ENCODE measurements around the gene TOMM22.
A peak's percentile ranks its signal among the peaks of the same experiment; 100 is the strongest.
"Not testable (repeated sequence)": the region's sequence is repeated elsewhere in the genome, so short reads cannot be mapped to it uniquely, and the experiment has no call there.

The TOMM22 gene

DNA sequence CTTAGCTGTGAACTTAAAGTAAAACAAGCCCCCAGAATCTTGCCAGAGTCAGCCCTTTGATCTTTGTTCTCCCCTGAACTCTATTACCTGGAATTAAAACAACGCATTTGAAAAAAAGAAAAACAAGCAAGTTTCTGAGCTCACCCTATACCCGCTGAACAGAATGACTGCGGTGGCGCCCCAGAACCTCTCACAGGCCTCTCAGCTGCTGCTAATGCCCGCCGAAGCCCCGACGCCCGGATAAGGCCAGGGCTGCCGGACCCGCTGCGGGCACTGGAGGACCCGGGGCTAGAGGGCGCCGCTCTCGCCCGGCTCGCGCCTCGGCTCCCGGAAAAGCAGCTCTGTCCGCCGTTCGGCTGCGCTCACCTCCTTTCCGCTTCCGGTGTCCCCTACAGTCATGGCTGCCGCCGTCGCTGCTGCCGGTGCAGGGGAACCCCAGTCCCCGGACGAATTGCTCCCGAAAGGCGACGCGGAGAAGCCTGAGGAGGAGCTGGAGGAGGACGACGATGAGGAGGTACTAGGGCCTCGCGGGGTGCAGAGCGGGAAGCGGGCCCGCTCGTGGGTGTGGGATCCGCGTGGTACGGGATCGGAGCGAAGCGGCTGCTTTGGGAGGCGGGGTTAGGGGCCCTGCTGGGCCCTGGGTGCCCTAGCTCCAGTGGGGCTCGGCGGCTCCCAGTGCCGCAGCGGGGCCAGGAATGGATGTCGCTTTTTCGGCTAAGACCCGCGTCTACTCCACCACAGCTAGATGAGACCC, at the start of gene TOMM22:
Gene TOMM22 (plus strand): TSS at position 376 of the 754 bp plus-strand sequence. CDS start 22 bp downstream, at position 398.
- DNase-seq: peak; percentile 89

DNA sequence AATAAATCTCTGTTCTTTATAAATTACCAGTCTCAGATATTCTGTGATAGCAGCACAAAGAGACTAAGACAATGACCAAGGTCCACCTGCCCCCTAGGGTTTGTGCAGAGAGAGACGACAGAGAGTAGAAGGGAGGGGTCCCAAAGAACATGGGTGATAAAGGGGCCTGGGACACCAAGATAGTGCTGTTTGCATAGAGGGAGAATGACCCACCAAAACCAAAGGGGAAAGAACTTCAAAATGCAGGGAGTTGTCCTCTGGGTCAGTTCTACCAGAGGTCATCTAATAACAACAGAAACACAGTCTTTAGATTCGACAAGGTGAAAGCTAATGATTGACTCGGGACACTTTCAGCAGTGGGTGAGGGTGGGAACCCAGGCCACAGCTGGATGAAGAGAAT, 49.2 kb upstream of the TOMM22 start:
- DNase-seq: no peak

DNA sequence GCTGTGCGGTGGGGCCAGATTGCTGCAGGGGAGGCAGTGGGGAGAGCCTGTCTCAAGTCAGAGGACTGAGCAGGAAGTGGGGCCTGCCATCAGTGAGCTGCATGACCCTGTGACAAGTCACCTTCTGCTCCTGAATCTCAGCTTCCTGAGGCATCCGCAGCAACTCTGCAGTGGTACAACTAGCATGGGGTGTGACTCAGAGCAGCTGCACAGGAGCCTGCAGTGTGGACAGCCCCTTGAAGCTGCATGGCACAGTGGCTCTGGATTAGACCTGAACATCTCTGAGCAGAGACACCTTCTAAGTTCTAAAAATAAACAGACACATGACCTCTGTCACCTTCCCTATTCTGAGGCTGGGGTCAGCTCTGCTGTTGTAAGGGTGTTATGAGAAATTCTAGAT, 43.5 kb upstream of the TOMM22 start:
- DNase-seq: no peak

DNA sequence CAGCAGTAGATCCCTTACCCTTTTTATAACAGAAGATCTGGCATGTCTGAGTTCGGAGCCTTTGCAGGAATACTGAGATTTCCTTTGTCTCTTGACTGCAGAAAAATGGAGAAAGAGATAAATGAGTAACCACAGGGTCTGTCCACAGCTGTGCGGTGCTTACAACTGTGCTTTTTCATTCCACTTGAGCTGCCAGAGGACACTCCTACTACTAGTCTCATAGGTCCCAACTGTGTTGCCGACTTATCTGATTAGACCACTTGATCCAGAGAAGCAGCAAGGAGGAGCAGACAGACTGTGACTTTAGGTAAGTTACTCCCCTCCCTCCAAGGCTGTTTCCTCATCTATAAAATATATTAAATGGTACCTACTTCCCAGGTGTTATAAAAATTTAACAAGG, 43.0 kb upstream of the TOMM22 start:
- DNase-seq: no peak

DNA sequence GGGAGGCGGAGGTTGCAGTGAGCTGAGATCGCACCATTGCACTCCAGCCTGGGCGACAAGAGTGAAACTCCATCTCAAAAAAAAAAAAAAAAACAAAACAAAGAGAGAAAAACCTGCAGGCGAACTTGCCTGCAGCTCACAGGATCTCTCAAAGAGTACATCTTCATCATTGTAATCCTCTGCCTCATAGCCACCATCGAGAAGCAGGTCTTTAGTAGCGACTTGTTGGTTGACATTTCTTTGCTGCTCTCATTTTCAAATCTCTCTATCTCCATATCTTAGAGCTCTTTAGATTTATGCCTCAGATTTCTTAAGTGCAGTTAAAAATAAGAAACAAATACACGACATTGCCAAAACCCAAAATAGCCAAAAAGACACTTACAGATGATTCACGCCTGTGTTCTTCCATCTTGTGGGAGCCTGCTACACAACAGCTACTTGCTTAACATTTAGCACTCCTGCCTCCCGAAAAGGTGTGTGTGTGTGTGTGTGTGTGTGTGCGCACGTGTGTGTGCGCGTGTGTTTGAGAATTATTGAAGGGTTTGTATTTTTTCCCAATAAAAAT, 40.2 kb upstream of the TOMM22 start:
- no peak for DNase-seq

DNA sequence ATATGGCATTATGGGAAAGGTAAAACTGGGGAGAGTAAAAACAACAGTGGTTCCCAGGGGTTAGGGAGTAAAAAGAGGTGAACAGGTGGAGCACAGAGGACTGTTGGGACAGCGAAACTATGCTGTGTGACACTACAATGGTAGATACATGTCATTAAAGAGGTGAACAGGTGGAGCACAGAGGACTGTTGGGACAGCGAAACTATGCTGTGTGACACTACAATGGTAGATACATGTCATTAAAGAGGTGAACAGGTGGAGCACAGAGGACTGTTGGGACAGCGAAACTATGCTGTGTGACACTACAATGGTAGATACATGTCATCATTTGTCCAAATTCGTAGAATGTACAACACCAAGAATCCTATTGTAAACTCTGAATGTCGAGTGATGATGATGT, 37.5 kb upstream of the TOMM22 start:
- not testable (repeated sequence) for DNase-seq

DNA sequence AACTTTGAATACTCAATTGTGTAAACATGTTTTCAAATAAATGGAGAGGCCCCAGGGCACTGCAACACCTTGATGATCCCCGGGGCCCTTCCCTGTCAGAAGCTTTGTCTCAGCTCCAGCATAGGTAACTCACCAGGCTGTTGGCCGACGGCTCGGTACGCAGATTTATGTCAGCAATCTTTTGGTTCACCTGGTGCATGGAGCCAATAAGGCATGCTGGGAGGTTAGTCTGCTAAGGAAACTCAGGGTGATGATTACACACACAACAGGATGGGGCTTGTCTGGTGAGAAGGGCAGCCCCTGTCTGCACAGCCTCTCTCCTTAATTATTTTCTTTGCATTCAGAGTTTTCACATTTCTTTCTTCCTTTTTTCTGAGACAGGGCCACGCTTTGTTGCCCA, 36.3 kb upstream of the TOMM22 start:
- DNase-seq: no peak

DNA sequence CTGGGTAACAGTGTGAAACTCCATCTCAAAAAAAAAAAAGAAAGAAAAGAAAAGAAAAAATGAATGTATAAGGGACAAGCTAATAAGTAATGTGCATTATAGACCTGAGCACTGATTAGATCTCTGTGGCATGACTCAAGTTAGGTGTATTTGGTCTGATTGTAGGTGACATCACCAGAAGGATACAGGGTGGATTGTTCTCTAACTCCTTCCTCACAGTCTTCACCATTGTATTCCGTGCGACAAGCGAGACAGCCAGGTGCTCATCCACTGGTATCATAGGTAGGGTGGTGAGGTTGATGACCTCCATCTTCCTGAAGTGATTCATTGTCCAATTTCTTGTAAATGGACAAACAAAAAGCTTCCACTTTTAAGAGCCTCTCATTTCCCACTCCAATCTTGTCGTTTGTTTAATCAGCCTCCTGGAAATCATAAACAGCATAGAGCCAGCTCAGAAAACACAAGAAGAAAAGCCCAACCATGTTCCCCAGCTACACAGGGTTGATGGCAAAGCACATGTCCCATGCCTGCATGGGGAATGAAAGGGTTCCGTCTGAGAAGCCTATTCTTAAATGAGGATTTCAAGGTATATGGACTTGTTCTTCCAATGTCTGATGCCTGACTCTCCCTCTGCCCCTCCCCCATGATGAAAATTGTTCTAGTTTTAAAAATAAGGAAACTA, 31.8 kb upstream of the TOMM22 start:
- DNase-seq: no peak

DNA sequence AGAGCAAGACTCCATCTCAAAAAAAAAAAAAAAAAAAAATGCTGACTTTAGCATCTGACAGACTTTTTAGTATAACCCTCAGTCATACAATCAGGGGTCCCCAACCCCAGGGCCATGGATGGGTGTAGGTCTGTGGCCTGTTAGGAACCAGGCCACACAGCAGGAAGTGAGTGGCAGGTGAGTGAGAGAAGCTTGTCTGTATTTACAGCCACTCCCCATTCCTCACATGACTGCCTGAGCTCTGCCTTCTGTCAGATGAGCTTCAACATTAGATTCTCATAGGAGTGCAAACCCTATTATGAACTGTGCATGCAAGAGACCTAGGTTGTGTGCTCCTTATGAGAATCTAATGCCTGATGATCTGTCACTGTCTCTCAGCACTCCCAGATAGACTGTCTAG, 28.9 kb upstream of the TOMM22 start:
- no peak for DNase-seq

DNA sequence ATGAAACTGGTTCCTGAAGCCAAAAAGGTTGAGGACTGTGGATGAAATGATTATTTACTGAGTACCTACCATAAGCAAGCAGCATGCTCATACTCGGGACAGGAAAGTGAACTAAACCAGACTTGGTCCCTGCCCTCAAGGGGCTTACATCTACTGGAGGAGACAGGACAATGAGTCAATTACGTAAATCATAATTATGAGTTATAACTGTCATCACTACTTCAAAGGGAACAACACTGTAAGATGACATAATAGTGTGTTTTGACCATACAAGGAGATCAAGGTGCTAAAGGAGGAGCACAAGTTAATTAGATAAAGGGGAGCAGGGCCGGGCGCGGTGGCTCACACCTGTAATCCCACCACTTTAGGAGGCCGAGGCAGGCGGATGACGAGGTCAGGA, 28.0 kb upstream of the TOMM22 start:
- DNase-seq: no peak

DNA sequence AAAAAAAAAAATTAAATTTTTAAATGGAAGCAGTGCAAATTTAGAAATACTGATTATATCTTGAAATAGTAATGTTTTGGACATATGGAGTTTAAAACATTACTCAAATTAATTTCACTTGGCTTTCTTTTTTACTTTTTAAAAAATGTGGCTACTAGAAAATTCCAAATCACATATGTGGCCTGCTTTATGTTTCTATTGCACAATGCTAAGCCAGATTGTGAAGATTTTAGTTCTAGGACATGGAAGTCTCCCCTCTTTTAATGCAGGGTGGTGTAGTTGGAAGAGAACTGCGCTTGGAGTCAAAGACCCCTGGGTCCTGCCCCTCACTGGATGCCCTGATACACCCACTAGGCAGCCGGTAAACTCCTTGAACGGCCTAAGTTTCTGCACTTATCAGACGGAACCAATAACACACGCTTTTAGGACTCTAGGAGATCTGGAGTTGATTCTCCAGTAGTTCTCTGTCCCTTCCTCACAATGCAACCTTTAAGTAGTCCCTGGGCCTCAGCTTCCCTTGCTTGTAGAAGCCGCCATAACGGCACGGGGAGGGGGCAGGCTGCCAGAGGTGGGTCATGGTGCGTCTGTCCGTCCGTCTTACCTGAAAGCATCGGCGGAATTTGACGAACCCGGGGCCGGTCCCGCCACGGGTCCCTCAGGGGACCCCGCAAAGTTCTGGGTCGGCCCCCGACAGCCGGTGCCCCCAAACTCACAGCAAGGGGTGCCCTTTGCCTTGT, 26.1 kb upstream of the TOMM22 start:
- no peak for DNase-seq

DNA sequence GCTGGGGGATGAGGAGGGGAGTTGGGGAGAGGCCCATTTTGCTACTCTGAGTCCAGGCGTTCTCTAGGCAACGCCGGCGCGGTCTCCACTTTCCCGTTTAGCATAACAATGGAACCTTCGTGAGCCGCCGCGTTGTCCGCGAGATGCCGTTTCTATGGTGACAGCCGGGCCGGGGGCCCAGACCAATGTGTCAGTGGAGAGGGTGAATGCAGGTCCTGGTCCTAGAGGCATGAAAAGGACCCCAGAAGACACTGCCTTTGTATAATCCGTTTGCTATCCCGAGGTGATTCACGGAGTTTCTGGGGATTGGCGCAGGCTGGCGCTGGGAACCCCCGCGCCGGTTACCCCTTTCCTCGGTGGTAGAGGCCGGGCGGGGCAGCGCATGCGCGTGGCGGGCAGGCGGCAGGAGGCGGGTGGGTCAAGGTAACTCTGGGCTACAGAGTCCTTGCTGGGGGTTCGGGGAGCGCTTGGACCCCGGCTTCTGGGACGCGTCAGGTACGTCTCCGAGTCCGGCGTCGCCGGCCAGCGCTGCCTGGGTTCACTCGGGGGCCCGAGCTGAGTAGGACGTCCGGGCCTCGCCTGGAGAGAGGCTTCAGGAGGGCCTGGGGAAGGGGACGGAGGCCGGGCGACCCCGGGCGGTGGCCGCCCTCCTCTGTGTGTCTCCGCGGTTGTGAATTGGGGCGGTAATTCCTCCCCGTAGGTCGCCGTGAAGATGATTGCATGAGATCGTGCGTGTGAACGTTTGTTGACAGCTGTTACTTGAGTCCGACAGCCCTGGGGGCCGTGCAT, 25.3 kb upstream of the TOMM22 start, which contains the start of the genes CBY1 and FAM227A:
Gene CBY1 (plus strand): TSS at position 383 of the 789 bp plus-strand sequence. CDS start 11,417 bp downstream, outside the sequence.
Gene FAM227A (minus strand): TSS at position 137 of the 789 bp plus-strand sequence. CDS start 6,224 bp downstream, outside the sequence.
- DNase-seq: peak; percentile 92

DNA sequence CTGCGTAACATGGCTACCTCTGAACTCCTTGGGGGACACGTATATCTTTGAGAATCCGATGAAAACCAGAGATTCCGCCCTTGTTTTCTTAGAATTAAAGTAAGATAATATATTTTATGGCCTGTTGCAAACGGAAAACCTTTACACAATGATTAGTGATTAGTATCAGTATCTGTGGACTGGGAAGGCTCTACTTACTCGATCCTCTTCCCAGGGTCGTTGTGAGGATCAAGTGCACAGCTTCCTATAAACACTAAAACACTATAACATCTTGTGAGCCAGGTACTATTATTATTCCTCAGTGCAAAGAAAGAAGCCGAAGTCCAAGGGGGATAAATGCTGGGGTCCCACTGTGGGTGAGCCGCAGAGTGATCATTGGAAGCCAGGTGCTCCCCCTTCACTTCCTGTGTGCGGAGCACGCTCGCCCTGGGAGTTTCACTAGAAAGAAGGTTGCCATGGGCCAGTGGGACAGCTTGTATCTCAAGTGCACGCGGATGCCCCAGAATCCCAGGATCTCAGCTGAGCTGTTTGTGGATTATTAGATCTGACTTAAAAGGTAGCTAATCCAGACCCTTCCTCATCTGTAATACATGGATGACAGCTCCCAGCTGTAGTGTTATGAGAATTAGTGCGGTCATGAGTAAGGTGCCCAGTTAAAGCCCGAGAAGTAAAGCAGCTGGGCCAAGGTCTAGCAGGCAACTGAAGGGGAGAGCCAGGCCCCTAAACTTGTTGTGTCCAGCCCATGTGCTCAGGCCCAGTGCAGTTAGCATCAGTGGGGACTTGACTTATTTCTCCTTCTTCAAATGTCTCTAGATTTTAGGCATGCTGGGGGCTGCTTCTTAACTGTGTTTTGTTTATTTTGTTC, 24.5 kb upstream of the TOMM22 start:
- DNase-seq: peak; percentile 58

DNA sequence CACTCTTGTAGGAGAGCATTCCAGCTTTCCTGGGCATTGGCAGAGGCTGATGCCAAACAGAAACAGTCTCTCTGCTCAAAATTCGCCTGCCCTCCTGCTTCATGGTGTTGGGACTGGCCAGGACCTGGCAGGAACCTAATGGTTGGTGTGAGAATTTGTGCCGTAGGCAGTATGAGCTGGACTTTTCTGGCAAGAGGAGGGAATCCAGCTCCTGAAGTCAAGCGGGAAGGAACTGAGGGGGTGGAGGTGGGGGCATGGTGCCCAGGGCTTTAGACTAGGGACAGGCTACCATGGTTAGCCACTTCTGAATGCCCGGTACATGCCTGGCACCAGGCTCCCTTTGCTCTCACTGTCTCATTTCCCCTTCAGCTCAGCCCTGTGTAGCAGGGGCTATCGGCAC, 6.9 kb upstream of the TOMM22 start:
- DNase-seq: no peak

DNA sequence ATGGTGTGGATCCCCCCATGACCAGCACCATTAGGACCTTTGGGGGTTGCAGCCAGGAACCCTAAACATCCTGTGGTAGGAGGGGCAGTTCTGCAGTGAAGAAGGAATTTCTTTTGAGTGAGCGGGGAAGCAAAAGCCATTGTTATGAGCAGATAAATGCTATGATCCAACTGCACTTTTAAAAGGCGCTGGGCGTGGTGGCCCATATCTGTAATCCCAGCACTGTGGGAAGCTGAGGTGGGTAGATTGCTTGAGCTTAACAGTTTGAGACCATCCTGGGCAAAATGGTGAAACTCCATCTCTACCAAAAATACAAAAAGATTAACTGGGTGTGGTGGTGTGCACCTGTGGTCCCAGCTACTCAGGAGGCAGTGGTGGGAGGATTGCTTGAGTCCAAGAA, 5.9 kb upstream of the TOMM22 start:
- DNase-seq: no peak

DNA sequence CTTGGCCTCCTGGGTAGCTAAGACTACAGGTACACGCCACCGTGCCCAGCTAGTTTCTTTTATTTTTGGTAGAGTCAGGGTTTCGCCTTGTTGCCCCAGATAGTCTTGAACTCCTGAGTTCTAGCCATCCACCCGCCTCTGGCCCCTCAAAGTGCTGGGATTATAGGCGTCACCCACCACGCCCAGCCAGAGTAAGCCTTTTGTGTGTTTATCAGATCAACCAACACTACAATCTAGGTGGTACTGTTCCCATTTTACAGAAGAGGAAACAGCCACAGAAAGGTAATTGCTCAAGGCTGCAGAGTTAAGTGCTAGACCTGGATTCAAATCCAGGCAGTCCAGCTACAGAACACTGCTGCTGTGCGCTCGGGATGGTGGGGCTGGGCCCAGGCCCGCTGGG, 3.1 kb downstream of the TOMM22 start:
- DNase-seq: no peak

DNA sequence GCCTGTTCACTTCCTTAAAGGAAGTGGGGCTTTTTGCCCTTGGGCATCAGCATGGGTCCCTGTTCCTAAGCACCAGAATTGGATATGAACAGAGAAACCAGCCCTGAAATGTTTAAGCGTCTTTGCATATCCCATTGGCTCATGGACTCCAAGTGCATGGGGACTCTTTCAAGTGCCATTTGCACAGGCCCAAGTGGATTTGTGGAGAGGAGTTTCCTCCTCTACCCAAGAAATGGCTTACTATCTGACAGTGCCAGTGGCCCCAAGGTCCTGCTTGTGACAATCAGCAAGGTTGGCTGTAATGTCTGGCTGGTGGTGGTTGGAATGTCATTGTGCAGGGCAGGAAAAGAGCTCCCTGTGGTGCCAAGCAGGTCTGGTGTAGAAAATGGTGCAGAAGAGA, 4.0 kb downstream of the TOMM22 start:
- DNase-seq: no peak

DNA sequence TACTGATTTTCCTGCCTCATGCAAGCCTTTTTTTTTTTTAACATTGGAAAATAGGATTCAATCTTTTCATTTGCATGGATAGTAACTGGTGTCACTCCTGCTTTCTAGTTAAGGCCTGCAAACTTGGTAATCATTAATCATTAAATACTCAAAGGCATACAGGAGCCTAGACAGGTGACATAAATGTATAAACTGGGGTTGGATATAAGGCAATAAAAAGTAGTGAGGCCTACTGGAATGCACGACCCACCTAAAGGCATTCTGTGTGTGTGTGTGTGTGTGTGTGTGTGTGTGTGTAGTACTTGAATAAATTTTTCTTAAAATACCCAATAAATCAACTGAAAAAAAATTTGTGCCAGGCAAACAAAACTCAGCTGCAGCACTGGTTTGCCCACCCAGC, 7.9 kb downstream of the TOMM22 start:
- DNase-seq: no peak

DNA sequence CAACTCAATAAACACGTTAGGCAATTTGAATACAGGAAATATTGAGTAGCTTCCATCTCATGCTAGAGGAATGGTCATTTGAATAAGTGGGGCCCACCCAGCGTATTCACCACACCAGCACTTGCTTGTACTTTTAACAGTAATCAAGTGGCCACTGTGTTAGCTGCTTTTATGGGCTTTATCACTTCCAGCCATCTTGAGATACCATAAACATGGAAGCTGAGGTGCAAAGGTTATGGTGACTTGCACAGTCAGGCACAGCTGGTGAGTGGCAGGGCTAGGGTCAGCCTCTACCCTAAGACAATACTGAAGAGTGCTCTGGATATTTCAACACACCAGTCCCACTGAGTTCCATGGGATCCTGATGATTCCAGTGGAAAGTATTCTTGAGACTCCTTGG, 12.3 kb downstream of the TOMM22 start:
- no peak for DNase-seq

DNA sequence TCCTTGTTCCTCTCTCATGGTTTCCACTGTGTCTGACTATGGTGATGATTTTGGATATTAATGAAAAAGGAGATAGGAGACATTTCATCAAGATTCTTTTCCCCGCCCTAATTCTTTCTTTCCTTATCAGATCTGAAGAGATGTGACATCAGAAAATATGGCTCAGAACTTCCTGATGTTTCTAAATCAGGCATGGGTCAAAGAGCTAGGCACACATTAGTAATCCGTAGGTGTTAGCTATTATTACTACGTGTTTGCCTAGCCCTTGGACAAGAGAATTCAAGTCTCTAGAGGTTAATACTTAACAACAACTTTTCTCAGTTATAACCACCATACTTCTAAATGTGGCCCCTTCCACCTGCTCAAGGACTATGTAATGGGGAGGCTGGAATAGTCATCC, 13.2 kb downstream of the TOMM22 start:
- no peak for DNase-seq

Measured in stimulated activated CD8-positive, alpha-beta memory T cell treated with anti-CD3 and anti-CD28 coated beads, Interleukin-4, amount 100 ng/mL, for 48 hours (primary cell).